Transverse colon (tissue), 4 donors: ENCODE data around the gene KRT85.

Experiments used
- CTCF ChIP-seq, 5 experiments: fragments of 200-600 bp in 3 of 5; fragments of 450-650 bp in 2 of 5; sonication (generic) in 3 of 5; IDR thresholded peaks; 1 replicate in 2 of 5; 2 replicates in 3 of 5; pipeline ENCODE4 v1.5.1; 2016 to 2017; ENCODE audit warnings: antibody characterized with exemption in 5 of 5, inconsistent platforms in 3 of 5, mild to moderate bottlenecking in 2 of 5, moderate library complexity in 1 of 5
- POLR2AphosphoS5 ChIP-seq, 3 donors: sonication (generic); formaldehyde crosslinking; IDR thresholded peaks; one replicate each; pipeline ENCODE4 v1.6.1; 2016; ENCODE audit warnings: antibody characterized with exemption in 3 of 3

GRCh38 chr12:52361553-52361952, 5.7 kb downstream of the KRT85 start:
- TF ChIP-seq CTCF (IDR thresholded peaks at IDR 0.05): no peak
- no peak for TF ChIP-seq POLR2AphosphoS5 (IDR thresholded peaks at IDR 0.05)
